Activated CD4-positive, alpha-beta T cell treated with anti-CD3 and anti-CD28 coated beads, Interleukin-2, Interleukin-4, amounts not matched to agents 100 ng/mL and 50 ng/mL, durations not matched to agents 16 hours and 8 hours (primary cell): ENCODE measurements around the gene GGN.
"Not testable (repeated sequence)": the region's sequence is repeated elsewhere in the genome, so short reads cannot be mapped to it uniquely, and the experiment has no call there.

Experiments used
- DNase-seq: peaks from one replicate; pipeline ENCODE4 v3.0.0-alpha.2; 2020; ENCODE audit warnings: low spot score

Gene GGN

DNA sequence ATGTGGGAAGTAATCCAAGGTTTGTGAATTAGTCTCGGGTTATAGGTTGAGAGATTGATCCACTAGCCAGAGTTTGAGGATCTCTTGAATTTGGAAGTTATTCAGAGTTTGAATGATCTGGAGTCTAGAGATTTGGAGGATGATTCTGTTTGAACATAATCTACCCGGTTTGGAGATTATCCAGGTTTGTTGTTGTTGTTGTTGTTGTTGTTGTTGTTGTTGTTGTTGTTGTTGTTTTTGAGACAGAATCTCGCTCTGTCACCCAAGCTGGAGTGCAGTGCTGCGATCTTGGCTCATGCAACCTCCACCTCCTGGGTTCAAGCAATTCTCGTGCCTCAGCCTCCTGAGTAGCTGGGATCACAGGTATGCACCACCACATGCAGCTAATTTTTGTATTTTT, 24.1 kb upstream of the GGN start:
- DNase-seq = not testable (repeated sequence)

DNA sequence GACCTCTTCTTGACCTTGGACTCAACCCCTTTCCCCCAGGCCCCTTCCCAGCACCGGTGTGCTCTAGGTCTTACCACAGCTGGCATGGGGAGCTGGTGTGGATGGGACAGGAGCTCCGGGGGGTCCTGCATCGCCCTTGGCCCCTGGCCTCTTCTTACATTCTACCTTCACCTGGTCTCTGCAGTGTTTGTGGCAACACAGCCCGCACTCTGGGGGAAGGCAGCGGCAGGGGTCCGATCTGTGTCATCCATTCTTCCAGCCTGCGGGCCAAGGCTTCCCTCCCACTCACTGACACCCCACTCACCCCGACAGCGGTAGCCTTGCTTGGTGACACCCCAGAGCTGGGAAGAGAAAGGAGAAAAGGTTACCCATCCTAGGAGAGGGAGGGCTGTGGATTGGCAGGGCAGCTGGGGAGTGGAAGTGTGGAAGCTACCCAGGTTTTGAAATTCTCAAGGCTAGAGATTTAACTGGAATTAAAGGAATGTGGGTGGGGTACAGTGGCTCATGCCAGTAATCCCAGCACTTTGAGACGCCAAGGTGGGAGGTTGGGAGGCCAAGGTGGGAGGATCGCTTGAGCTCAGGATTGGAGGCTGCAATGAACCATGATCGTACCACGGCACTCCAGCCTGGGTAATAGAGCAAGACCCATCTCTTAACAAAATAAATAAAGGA, 23.3 kb upstream of the GGN start:
- DNase-seq = no peak

- DNase-seq = not testable (repeated sequence)
Observed at GRCh38 chr19:38410407-38410806, 22.6 kb upstream of the GGN start.

DNA sequence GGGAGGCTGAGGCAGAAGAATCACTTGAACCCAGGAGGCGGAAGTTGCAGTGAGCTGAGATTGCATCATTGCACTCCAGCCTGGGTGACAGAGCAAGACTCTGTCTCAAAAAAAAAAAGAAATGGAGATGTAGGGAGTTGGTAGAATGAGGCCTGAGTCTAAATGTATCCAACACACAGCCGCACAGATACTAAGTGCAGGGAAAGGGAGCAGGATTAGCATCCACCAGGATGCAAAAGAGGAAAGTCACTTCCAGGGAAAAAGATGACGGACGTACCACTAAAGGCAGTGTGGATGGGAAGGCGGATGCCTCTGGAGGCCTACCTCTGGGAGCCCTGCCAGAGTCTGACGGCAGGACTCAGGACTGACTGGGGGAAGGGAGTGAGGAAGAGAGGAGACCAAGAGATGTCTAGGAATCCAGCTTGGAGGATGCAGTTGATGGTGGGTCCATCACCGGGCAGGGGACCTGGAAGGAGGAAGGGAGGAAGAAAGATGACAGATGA, 21.8 kb upstream of the GGN start:
- no peak for DNase-seq

- DNase-seq = no peak
Observed at GRCh38 chr19:38405276-38405675, 17.4 kb upstream of the GGN start.

DNA sequence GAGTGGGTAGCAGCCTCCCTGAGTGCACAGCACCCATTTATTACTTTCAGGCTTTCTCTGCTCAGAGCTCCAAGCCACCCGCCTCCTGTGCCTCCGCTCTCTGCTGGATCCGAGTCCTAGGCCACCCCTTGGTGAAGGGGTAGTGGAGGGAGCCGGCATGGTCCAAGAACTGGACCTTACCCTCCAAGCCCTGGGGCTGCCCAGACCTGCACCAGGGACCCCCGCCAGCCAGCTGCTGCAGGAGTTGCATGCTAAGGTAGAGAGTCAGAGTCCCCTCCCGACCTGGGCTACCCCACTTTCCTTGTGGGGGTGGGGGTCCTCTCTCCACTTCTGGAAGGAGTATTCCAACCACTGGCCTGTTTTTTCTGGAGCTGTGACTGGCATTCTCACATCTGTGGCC, 17.0 kb upstream of the GGN start:
- no peak for DNase-seq

DNA sequence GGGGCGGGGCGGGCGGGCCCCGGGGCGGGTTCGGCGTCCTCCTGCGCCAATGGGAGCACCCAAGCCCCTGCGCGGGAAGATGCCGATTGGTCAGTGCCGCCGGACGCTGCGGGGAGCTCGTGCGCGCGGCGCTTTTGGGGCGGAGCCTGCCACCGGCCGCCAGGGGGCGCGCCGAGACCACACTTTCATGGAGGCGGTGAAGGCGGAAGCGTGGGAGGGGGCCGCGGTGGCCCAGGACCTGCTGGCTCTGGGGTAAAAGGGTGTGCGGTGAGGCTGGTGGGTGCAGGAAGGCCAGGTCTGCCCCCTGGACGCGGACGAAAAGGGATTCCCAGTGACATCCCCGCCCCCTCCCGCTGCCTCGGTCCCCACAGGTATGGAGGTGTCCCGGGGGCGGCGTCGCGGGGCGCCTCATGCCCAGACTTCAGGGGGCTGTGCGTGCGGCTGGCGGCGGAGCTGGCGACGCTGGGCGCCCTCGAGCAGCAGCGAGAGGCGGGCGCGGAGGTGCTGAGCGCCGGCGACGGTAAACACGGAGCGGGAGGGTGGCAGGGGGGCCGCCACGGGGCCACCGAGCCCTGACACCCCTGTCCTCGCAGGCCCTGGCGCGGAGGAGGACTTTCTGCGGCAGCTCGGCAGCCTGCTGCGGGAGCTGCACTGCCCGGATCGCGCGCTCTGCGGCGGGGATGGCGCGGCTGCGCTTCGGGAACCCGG, 15.3 kb upstream of the GGN start, which contains the start of gene FAM98C:
TSS of gene FAM98C (plus strand) at position 127 of the 708 bp plus-strand sequence. CDS start at position 188, 61 bp downstream.
- DNase-seq = peak; percentile 97

GRCh38 chr19:38402623-38402966, 14.8 kb upstream of the GGN start:
- DNase-seq = no peak

DNA sequence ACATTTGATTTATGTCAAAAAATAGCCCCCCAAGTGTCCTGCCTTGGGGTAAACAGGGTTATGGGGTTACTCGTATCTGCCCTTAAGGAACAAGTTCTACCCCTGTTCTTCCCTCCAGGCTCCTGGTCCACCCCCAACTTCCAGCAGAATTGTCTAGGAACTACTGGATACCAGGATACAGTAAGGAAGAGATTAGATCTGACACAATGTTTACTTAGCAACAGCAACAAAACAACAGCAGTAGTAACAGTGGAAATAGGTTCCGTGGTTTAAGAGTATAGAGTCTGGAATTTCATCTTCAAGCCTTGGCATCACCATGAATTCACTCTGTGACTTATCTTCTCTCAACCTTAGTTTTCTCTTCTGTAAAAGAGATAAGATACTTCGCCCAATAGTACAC, 13.3 kb upstream of the GGN start:
- no peak for DNase-seq

- DNase-seq = no peak
Observed at GRCh38 chr19:38400361-38400760, 12.5 kb upstream of the GGN start.

- DNase-seq = no peak
Observed at GRCh38 chr19:38399537-38399936, 11.7 kb upstream of the GGN start.

GRCh38 chr19:38399081-38399480, 11.2 kb upstream of the GGN start:
- no peak for DNase-seq

GRCh38 chr19:38395381-38396114, 7.7 kb upstream of the GGN start:
- DNase-seq = peak; percentile 42

DNA sequence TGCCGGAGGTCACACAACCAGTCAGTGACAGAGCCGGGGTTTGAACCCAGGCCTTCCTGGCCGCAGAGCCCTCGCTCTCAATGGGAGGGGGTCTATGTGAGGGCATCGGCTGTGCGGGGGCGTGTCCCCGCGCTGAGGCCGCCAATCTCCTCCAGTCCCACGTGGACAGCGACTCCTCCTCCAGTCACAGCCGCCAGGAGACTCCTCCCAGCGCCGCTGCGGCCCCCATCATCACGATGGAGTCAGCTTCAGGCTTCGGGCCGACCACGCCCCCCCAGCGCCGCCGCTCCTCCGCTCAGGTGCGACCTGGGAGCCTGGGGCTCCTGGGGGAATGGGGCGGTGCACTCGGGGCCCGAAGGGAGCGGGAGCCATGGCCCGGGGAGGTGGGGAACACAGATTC, 6.7 kb upstream of the GGN start:
- DNase-seq = peak; percentile 84

DNA sequence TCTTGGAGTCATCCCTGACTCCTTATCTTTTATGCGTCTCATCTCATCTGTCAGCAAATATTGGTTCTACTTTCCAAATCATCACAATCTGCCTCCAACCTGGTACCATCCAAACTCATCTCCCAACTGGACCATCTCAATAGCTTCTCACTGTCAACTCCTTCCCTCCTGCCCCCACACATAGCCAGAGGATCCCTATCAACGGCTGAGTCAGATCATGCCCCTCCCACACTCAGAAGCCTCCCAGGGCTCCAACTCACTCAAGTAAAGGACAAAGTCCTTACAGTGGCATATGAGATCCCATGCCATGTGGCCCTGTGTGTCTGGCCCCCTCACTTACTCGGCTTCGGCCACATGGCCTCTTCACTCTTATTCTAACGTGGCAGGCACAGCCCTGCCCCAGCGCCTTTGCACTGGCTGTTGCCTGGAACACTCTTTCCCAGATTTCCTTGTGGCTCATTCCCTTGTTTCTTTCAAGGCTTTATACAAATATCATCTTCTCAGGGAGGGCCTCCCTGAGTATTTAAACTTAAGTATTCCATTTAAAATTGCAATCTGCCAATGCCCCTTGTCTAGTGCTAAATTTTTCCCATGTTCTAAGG, 5.0 kb upstream of the GGN start:
- no peak for DNase-seq

DNA sequence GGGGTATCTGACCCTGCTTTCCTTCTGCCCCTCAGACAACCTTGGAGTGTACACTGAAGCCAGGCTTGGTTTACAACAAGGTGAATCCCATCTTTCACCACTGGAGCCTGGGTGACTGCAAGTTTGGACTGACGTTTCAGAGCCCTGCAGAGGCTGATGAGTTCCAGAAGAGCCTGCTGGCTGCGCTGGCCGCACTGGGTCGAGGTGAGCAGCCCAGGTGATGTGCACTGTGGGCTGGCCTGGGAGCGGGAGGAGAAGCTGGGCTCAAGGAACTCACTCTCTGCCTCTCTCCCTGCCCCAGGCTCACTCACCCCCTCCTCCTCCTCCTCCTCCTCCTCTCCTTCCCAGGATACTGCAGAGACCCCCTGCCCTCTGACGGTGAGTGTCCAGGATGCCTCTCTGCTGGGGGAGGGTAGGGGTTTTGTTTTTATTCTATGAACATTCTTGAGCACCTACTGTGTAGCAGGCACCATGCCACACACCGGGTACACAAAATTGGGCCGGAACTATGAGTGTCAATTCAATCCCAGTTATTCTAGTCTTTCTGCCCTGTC, 4.2 kb upstream of the GGN start:
- no peak for DNase-seq

GRCh38 chr19:38389957-38390924, 2.4 kb upstream of the GGN start:
- DNase-seq = no peak

GRCh38 chr19:38389101-38389925, 1.5 kb upstream of the GGN start:
- DNase-seq = no peak

- DNase-seq = no peak
Observed at GRCh38 chr19:38388349-38389100, 691 bp upstream of the GGN start, which contains the start of gene SPRED3. TSS of gene SPRED3 (plus strand) at chr19:38388697. CDS start at chr19:38390303, 1,606 bp downstream.
